ENCODE results near the gene BRMS1.
"Not testable (repeated sequence)": the region's sequence is repeated elsewhere in the genome, so short reads cannot be mapped to it uniquely, and the experiment has no call there.

BRMS1 gene

GRCh38 chr11:66322732-66323427 is 22.0 kb downstream of the BRMS1 start:
- no peak for DNase-seq (ENCODE audit: low read depth)

GRCh38 chr11:66321606-66322005 is 23.3 kb downstream of the BRMS1 start:
- DNase-seq (ENCODE audit: low read depth): no peak

GRCh38 chr11:66320748-66321147 is 24.2 kb downstream of the BRMS1 start:
- not testable (repeated sequence) for DNase-seq (ENCODE audit: low read depth)

GRCh38 chr11:66320289-66320688 is 24.6 kb downstream of the BRMS1 start:
- not testable (repeated sequence) for DNase-seq (ENCODE audit: low read depth)

- no peak for DNase-seq (ENCODE audit: low read depth)
Measured at GRCh38 chr11:66318600-66318970, 26.3 kb downstream of the BRMS1 start.

- DNase-seq (ENCODE audit: low read depth): no peak
Measured at GRCh38 chr11:66317723-66318599, 26.9 kb downstream of the BRMS1 start.

- DNase-seq (ENCODE audit: low read depth): no peak
Measured at GRCh38 chr11:66317322-66317722, 27.6 kb downstream of the BRMS1 start.

- DNase-seq (ENCODE audit: low read depth): no peak
Measured at GRCh38 chr11:66316849-66317251, 28.1 kb downstream of the BRMS1 start, which contains the start of gene CD248. TSS of gene CD248 (minus strand) at chr11:66317044. CDS start at chr11:66317027, 17 bp downstream.

GRCh38 chr11:66315921-66316811 is 28.7 kb downstream of the BRMS1 start:
- no peak for DNase-seq (ENCODE audit: low read depth)

- no peak for DNase-seq (ENCODE audit: low read depth)
Measured at GRCh38 chr11:66315498-66315885, 29.4 kb downstream of the BRMS1 start.

- no peak for DNase-seq (ENCODE audit: low read depth)
Measured at GRCh38 chr11:66314561-66315497, 30.1 kb downstream of the BRMS1 start.

- no peak for DNase-seq (ENCODE audit: low read depth)
Measured at GRCh38 chr11:66314186-66314501, 30.8 kb downstream of the BRMS1 start.

- no peak for DNase-seq (ENCODE audit: low read depth)
Measured at GRCh38 chr11:66313321-66314185, 31.4 kb downstream of the BRMS1 start.

GRCh38 chr11:66312549-66313320 is 32.2 kb downstream of the BRMS1 start:
- DNase-seq (ENCODE audit: low read depth): peak; percentile 98

- DNase-seq (ENCODE audit: low read depth): peak; percentile 85
Measured at GRCh38 chr11:66311965-66312548, 32.8 kb downstream of the BRMS1 start.

GRCh38 chr11:66311470-66311964 is 33.4 kb downstream of the BRMS1 start:
- DNase-seq (ENCODE audit: low read depth): no peak

GRCh38 chr11:66310803-66311440 is 34.0 kb downstream of the BRMS1 start:
- DNase-seq (ENCODE audit: low read depth): not testable (repeated sequence)

GRCh38 chr11:66310324-66310723 is 34.6 kb downstream of the BRMS1 start:
- no peak for DNase-seq (ENCODE audit: low read depth)
